ENCODE data around the gene PLXNA4.

DNA sequence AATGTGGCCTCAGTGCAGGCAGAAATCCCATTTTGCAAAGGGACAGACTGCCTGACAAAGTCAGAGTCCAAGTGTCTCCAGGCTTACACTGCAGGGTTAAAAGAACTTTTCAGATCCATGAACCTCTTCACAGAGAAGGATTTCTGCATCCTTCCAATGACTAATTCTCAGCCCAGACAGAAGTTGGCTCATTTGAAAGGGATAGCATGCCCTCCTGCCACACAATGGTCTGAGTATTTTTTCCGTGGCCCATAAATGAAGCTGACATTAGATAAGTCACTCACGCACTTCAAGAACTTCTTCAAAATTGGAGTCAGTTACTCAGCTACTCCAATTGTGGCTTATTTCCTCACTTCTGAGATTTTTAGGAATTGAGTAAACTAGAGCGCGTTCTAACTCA, 170.2 kb downstream of the PLXNA4 start:
- TF ChIP-seq ZNF274 (IDR thresholded peaks at IDR 0.05; ENCODE audit: low read length) (no peak), ZNF274 (tag by site-specific recombination; IDR thresholded peaks at IDR 0.05; ENCODE audit: borderline replicate concordance) (no peak), ZNF513 (tag by site-specific recombination; IDR thresholded peaks at IDR 0.05) (no peak), ZNF837 (tag by site-specific recombination; IDR thresholded peaks at IDR 0.05) (no peak), ZNF561 (tag by site-specific recombination; IDR thresholded peaks at IDR 0.05; ENCODE audit: borderline replicate concordance) (no peak), ELK4 (IDR thresholded peaks at IDR 0.05; ENCODE audit: borderline replicate concordance, low read depth, low read length) (no peak)
- TF ChIP-seq, protein P1, sequence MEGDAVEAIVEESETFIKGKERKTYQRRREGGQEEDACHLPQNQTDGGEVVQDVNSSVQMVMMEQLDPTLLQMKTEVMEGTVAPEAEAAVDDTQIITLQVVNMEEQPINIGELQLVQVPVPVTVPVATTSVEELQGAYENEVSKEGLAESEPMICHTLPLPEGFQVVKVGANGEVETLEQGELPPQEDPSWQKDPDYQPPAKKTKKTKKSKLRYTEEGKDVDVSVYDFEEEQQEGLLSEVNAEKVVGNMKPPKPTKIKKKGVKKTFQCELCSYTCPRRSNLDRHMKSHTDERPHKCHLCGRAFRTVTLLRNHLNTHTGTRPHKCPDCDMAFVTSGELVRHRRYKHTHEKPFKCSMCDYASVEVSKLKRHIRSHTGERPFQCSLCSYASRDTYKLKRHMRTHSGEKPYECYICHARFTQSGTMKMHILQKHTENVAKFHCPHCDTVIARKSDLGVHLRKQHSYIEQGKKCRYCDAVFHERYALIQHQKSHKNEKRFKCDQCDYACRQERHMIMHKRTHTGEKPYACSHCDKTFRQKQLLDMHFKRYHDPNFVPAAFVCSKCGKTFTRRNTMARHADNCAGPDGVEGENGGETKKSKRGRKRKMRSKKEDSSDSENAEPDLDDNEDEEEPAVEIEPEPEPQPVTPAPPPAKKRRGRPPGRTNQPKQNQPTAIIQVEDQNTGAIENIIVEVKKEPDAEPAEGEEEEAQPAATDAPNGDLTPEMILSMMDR (tag by site-specific recombination; IDR thresholded peaks at IDR 0.05), result no peak

All from HEK293 (cell line).